HEK293 (cell line): Measurements from ENCODE around the gene WDR48.

Experiments
- CTCF ChIA-PET: fragments of 350-600 bp; formaldehyde crosslinking; extraction: SDS; loops from one replicate; lab custom pipeline; 2021; ENCODE audit warnings: antibody characterized with exemption; lab: Yijun Ruan, JAX
- POLR2A ChIA-PET: fragments of 300-600 bp; formaldehyde crosslinking; extraction: SDS; loops from one replicate; lab custom pipeline; 2020; ENCODE audit warnings: antibody characterized with exemption, inconsistent platforms; lab: Yijun Ruan, JAX
- H3K27ac ChIP-seq: fragments of 200-500 bp; sonication (Bioruptor generic); 2 replicates; pipeline ENCODE4 v1.5.1; 2014; ENCODE audit warnings: low read depth, low read length, control low read depth, inconsistent platforms; ENCODE audit errors: extremely low read depth
- H3K36me3 ChIP-seq, 2 experiments: fragments of 200-500 bp in 1 of 2; sonication (Bioruptor generic) in 1 of 2; 1 replicate in 1 of 2; 2 replicates in 1 of 2; pipeline ENCODE4 v1.5.1; 2014 to 2017; ENCODE audit warnings: inconsistent platforms in 2 of 2, low read length in 2 of 2; ENCODE audit not compliant: control insufficient read depth in 2 of 2, insufficient read depth in 1 of 2
- H3K4me1 ChIP-seq: fragments of 200-500 bp; sonication (Bioruptor generic); 2 replicates; pipeline ENCODE4 v1.5.1; 2014; ENCODE audit warnings: mild to moderate bottlenecking, low read length, inconsistent platforms; ENCODE audit not compliant: control insufficient read depth, insufficient read depth
- H3K4me3 ChIP-seq: 2 replicates; pipeline ENCODE4 v1.5.1; 2011; ENCODE audit warnings: low read depth, mild to moderate bottlenecking, control low read depth, low read length, moderate library complexity
- H3K9me3 ChIP-seq: fragments of 200-500 bp; sonication (Bioruptor generic); 2 replicates; pipeline ENCODE4 v1.5.1; 2014; ENCODE audit warnings: low read depth, low read length, inconsistent platforms; ENCODE audit not compliant: control insufficient read depth, insufficient read depth
- REPIN1 ChIP-seq: fragments of 450-650 bp; formaldehyde crosslinking; IDR thresholded peaks from 2 replicates; pipeline ENCODE4 v1.5.1; 2017; ENCODE audit warnings: missing biosample characterization, missing genetic modification characterization, low read depth
- SP3 ChIP-seq: fragments of 450-650 bp; formaldehyde crosslinking; IDR thresholded peaks from 2 replicates; pipeline ENCODE4 v1.5.1; 2016; ENCODE audit warnings: missing biosample characterization, missing genetic modification characterization
- ZBTB17 ChIP-seq: fragments of 450-650 bp; formaldehyde crosslinking; IDR thresholded peaks from 2 replicates; pipeline ENCODE4 v1.5.1; 2016; ENCODE audit warnings: missing biosample characterization, missing genetic modification characterization
- ZNF121 ChIP-seq: fragments of 450-650 bp; formaldehyde crosslinking; IDR thresholded peaks from 2 replicates; pipeline ENCODE4 v1.5.1; 2016; ENCODE audit warnings: missing biosample characterization, missing genetic modification characterization
- ZNF621 ChIP-seq: fragments of 450-650 bp; formaldehyde crosslinking; IDR thresholded peaks from 2 replicates; pipeline ENCODE4 v1.5.1; 2017; ENCODE audit warnings: missing biosample characterization, missing genetic modification characterization
- ZNF670 ChIP-seq: fragments of 450-650 bp; formaldehyde crosslinking; IDR thresholded peaks from 2 replicates; pipeline ENCODE4 v1.5.1; 2016; ENCODE audit warnings: missing biosample characterization, missing genetic modification characterization, low read depth
- TF ChIP-seq, protein P1 (sequence below): fragments of 450-650 bp; formaldehyde crosslinking; IDR thresholded peaks from 2 replicates; pipeline ENCODE4 v1.5.1; 2016; ENCODE audit warnings: missing biosample characterization, missing genetic modification characterization
- TF ChIP-seq, protein P2 (sequence below): fragments of 450-650 bp; formaldehyde crosslinking; IDR thresholded peaks from 2 replicates; pipeline ENCODE4 v1.5.1; 2016; ENCODE audit warnings: missing biosample characterization, missing genetic modification characterization
- TF ChIP-seq, protein P3 (sequence below): fragments of 450-650 bp; formaldehyde crosslinking; IDR thresholded peaks from 2 replicates; pipeline ENCODE4 v1.5.1; 2016; ENCODE audit warnings: missing biosample characterization, missing genetic modification characterization
- TF ChIP-seq, protein P4 (sequence below): IDR thresholded peaks from 2 replicates; pipeline ENCODE4 v1.6.1; 2011; ENCODE audit warnings: mild to moderate bottlenecking, low read depth, low read length, borderline replicate concordance

The WDR48 gene

DNA sequence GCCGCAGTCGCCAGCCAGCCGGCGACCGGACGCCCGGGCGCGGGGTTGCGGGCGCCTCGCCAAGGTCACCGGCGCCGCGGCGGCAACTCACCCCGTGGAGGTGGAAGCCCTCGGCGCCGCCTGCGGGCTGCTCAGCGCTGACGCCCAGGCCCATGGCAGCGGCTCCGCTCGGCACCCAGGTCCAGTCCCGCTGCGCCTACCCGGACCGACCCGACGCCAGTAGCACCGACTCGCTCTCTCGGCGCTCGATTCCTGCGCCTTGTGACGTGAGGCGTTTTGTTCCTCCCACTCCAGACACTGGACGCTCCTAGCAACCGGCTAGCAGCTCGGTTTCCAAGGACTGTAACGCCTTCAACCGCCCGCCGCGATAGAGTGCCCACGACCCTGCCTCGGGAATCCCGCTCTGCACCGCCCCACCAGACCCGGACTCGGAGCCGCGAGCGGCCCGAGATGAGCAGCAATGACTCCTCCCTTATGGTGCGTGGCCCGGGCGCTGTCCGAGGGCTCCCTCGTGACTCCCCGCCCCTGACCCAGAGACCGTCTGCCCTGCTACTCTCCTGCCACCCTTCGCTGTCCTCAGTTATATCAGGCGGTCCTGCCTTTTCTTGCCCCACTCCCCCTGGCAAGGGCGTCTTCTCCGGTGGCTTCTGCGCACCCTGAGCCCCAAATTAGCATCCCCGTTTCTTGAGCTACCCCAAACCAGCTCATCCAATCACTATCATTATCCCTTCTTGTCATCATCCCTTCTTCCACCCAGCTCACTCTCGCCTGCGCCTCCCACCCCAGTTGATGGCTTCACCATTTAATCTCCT is 55.8 kb downstream of the WDR48 start, which contains the start of the genes GORASP1 and TTC21A (continued):
- TF ChIP-seq, protein P1, sequence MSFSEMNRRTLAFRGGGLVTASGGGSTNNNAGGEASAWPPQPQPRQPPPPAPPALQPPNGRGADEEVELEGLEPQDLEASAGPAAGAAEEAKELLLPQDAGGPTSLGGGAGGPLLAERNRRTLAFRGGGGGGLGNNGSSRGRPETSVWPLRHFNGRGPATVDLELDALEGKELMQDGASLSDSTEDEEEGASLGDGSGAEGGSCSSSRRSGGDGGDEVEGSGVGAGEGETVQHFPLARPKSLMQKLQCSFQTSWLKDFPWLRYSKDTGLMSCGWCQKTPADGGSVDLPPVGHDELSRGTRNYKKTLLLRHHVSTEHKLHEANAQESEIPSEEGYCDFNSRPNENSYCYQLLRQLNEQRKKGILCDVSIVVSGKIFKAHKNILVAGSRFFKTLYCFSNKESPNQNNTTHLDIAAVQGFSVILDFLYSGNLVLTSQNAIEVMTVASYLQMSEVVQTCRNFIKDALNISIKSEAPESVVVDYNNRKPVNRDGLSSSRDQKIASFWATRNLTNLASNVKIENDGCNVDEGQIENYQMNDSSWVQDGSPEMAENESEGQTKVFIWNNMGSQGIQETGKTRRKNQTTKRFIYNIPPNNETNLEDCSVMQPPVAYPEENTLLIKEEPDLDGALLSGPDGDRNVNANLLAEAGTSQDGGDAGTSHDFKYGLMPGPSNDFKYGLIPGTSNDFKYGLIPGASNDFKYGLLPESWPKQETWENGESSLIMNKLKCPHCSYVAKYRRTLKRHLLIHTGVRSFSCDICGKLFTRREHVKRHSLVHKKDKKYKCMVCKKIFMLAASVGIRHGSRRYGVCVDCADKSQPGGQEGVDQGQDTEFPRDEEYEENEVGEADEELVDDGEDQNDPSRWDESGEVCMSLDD (tag by site-specific recombination), result no peak
- TF ChIP-seq, protein P2, sequence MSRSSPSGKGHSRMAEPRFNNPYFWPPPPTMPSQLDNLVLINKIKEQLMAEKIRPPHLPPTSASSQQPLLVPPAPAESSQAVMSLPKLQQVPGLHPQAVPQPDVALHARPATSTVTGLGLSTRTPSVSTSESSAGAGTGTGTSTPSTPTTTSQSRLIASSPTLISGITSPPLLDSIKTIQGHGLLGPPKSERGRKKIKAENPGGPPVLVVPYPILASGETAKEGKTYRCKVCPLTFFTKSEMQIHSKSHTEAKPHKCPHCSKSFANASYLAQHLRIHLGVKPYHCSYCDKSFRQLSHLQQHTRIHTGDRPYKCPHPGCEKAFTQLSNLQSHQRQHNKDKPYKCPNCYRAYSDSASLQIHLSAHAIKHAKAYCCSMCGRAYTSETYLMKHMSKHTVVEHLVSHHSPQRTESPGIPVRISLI (tag by site-specific recombination), result no peak
- peak; percentile 78 for TF ChIP-seq ZBTB17
- TF ChIP-seq, protein P3, sequence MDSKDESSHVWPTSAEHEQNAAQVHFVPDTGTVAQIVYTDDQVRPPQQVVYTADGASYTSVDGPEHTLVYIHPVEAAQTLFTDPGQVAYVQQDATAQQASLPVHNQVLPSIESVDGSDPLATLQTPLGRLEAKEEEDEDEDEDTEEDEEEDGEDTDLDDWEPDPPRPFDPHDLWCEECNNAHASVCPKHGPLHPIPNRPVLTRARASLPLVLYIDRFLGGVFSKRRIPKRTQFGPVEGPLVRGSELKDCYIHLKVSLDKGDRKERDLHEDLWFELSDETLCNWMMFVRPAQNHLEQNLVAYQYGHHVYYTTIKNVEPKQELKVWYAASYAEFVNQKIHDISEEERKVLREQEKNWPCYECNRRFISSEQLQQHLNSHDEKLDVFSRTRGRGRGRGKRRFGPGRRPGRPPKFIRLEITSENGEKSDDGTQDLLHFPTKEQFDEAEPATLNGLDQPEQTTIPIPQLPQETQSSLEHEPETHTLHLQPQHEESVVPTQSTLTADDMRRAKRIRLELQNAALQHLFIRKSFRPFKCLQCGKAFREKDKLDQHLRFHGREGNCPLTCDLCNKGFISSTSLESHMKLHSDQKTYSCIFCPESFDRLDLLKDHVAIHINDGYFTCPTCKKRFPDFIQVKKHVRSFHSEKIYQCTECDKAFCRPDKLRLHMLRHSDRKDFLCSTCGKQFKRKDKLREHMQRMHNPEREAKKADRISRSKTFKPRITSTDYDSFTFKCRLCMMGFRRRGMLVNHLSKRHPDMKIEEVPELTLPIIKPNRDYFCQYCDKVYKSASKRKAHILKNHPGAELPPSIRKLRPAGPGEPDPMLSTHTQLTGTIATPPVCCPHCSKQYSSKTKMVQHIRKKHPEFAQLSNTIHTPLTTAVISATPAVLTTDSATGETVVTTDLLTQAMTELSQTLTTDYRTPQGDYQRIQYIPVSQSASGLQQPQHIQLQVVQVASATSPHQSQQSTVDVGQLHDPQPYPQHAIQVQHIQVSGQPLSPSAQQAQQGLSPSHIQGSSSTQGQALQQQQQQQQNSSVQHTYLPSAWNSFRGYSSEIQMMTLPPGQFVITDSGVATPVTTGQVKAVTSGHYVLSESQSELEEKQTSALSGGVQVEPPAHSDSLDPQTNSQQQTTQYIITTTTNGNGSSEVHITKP (tag by site-specific recombination), result peak; percentile 29; the same call in 1 of the 2 replicates

DNA sequence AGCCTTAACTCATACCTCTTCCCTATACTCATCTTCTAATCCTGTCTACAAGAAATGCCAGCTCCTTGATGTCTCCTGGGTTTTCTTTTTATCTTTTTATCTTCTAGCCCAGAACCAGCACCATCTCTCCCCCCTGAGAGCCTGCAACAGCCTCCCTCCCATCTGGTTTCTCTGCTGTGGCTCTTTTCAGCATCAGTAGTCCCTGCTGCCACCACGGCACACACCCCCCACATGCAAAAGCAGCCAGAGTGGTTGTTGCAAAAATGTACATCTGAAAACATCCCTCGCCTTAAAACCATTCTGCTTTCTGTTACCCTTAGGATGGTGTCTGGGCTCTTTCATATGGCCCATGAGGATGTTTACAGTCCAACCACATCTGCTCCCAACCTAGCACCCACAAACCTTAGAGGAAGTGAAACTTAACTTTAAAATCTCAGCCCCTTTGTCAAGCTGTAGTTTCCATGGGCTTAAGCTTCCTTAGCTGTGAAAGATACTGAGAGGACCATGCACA is 56.4 kb downstream of the WDR48 start:
- TF ChIP-seq, protein P3 (tag by site-specific recombination), result no peak
- TF ChIP-seq REPIN1 (no peak), ZBTB17 (no peak), SP3 (no peak), ZNF670 (no peak), ZNF621 (tag by site-specific recombination) (no peak), ZNF121 (tag by site-specific recombination) (no peak)
- TF ChIP-seq, protein P4, sequence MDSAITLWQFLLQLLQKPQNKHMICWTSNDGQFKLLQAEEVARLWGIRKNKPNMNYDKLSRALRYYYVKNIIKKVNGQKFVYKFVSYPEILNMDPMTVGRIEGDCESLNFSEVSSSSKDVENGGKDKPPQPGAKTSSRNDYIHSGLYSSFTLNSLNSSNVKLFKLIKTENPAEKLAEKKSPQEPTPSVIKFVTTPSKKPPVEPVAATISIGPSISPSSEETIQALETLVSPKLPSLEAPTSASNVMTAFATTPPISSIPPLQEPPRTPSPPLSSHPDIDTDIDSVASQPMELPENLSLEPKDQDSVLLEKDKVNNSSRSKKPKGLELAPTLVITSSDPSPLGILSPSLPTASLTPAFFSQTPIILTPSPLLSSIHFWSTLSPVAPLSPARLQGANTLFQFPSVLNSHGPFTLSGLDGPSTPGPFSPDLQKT, result no peak
- POLR2A ChIA-PET, result interaction anchor here (0.6 to 1.2 kb wide), 4 partner anchors 10 to 69 kb away, joined by 3 to 5 read pairs (median 3); no protein-coding TSS in a partner anchor
- Histone ChIP-seq H3K36me3 (no peaks in the 10 kb centered on the region), H3K27ac (no peak overlapping the region), H3K9me3 (no peaks in the 10 kb centered on the region), H3K4me3 (peak overlapping the region; percentile 85), H3K4me1 (no peaks in the 10 kb centered on the region)
- CTCF ChIA-PET, result interaction anchor here (0.6 to 1.5 kb wide), 5 partner anchors 8 to 180 kb away, joined by 3 to 9 read pairs (median 4); no protein-coding TSS in a partner anchor
